Measurements from ENCODE around the gene NDRG3. TPM values are rescaled to one million over a fixed set of nuclear protein-coding genes. Genes with fewer than 3 reads are reported as not detected.

The NDRG3 gene
- total and polyA plus RNA-seq, 4 donors = 3.1 to 6.3 (median 4.5) TPM

DNA sequence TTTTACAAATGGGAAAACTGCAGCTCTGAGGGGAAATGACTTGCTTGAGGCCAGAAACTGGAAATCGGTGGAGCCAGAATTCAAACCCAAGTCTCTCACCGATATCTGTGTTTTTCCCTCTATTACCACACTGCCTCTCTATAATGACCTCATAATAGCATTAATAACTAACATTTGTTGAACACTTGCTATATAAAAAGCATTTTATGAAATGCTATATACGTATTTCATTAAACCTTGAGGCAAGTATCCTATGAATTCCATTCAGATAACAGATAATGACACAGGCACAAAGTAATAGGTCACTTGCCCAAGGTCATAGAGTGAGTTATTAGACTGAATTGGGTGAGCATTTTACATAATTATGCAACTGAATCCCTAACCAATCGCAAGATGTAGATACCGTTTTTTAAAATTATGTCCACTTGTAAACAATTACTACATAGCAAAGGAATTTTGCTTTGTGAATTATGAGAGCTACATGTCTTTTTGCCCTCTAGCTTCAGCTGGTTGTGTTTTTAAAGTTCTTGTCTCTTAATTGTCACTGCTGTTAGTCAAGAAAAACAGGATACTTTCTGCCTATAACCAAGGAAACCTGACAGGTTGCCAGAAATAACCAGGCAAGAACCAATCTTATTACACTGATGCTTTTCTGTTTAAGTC is 23.0 kb upstream of the NDRG3 start:
- TF ChIP-seq ATF3 (IDR thresholded peaks at IDR 0.05) = no peak
- TF ChIP-seq RXRA (IDR thresholded peaks at IDR 0.05) = no peak
- TF ChIP-seq YY1 (IDR thresholded peaks at IDR 0.05) = no peak
- no peak for TF ChIP-seq ZBTB33 (IDR thresholded peaks at IDR 0.05)
- TF ChIP-seq FOXA2 (IDR thresholded peaks at IDR 0.05) = no peak
- TF ChIP-seq FOXA1 (IDR thresholded peaks at IDR 0.05) = no peak
- TF ChIP-seq, protein P1, sequence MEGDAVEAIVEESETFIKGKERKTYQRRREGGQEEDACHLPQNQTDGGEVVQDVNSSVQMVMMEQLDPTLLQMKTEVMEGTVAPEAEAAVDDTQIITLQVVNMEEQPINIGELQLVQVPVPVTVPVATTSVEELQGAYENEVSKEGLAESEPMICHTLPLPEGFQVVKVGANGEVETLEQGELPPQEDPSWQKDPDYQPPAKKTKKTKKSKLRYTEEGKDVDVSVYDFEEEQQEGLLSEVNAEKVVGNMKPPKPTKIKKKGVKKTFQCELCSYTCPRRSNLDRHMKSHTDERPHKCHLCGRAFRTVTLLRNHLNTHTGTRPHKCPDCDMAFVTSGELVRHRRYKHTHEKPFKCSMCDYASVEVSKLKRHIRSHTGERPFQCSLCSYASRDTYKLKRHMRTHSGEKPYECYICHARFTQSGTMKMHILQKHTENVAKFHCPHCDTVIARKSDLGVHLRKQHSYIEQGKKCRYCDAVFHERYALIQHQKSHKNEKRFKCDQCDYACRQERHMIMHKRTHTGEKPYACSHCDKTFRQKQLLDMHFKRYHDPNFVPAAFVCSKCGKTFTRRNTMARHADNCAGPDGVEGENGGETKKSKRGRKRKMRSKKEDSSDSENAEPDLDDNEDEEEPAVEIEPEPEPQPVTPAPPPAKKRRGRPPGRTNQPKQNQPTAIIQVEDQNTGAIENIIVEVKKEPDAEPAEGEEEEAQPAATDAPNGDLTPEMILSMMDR (IDR thresholded peaks at IDR 0.05; ENCODE audit: low read depth, low read length, missing input control) = no peak
- TF ChIP-seq HNF4G (IDR thresholded peaks at IDR 0.05) = no peak
- TF ChIP-seq JUND (IDR thresholded peaks at IDR 0.05) = no peak
- TF ChIP-seq SP1 (IDR thresholded peaks at IDR 0.05) = no peak
- no peak for TF ChIP-seq TAF1 (conservative IDR thresholded peaks at IDR 0.05)
- TF ChIP-seq, protein P2, sequence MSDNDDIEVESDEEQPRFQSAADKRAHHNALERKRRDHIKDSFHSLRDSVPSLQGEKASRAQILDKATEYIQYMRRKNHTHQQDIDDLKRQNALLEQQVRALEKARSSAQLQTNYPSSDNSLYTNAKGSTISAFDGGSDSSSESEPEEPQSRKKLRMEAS (IDR thresholded peaks at IDR 0.05) = no peak
- no peak for TF ChIP-seq RAD21 (IDR thresholded peaks at IDR 0.05)
- TF ChIP-seq GABPA (IDR thresholded peaks at IDR 0.05 in 1 of 2, conservative IDR thresholded peaks at IDR 0.05 in 1 of 2) = no peak
- TF ChIP-seq EGR1 (IDR thresholded peaks at IDR 0.05; ENCODE audit: low read depth in 2 of 2) = no peak
- TF ChIP-seq, protein P3, sequence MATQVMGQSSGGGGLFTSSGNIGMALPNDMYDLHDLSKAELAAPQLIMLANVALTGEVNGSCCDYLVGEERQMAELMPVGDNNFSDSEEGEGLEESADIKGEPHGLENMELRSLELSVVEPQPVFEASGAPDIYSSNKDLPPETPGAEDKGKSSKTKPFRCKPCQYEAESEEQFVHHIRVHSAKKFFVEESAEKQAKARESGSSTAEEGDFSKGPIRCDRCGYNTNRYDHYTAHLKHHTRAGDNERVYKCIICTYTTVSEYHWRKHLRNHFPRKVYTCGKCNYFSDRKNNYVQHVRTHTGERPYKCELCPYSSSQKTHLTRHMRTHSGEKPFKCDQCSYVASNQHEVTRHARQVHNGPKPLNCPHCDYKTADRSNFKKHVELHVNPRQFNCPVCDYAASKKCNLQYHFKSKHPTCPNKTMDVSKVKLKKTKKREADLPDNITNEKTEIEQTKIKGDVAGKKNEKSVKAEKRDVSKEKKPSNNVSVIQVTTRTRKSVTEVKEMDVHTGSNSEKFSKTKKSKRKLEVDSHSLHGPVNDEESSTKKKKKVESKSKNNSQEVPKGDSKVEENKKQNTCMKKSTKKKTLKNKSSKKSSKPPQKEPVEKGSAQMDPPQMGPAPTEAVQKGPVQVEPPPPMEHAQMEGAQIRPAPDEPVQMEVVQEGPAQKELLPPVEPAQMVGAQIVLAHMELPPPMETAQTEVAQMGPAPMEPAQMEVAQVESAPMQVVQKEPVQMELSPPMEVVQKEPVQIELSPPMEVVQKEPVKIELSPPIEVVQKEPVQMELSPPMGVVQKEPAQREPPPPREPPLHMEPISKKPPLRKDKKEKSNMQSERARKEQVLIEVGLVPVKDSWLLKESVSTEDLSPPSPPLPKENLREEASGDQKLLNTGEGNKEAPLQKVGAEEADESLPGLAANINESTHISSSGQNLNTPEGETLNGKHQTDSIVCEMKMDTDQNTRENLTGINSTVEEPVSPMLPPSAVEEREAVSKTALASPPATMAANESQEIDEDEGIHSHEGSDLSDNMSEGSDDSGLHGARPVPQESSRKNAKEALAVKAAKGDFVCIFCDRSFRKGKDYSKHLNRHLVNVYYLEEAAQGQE (IDR thresholded peaks at IDR 0.05) = no peak
- no peak for TF ChIP-seq NR2F2 (IDR thresholded peaks at IDR 0.05)
- no peaks in the 10 kb centered on the region for H3K27me3 ChIP-seq (ENCODE audit: control insufficient read depth in 4 of 4, insufficient read depth in 4 of 4, low read length in 3 of 4)
- WGBS = 82% methylated on average over 5 of the region's 5 CpGs
- DNase-seq (ENCODE audit: low spot score) = no peak
- no peak overlapping the region for H3K27ac ChIP-seq (ENCODE audit: low read depth in 1 of 2, low read length in 2 of 2)
- H3K9ac ChIP-seq (ENCODE audit: low read depth in 1 of 2, low read length in 2 of 2) = no peak overlapping the region
- H3K36me3 ChIP-seq (ENCODE audit: control insufficient read depth in 4 of 4, insufficient read depth in 3 of 4, low read depth in 1 of 4, low read length in 3 of 4) = peaks cover 0 to 2% (median 1%) of the 10 kb centered on the region in 4 donors
- H3K9me3 ChIP-seq (ENCODE audit: control insufficient read depth in 4 of 4, low read length in 3 of 4) = no peaks in the 10 kb centered on the region
- no peak overlapping the region for H3K4me3 ChIP-seq (ENCODE audit: low read depth in 1 of 3, low read length in 3 of 3)
- peaks cover 0 to 11% (median 9%) of the 10 kb centered on the region in 4 donors for H3K4me1 ChIP-seq (ENCODE audit: control insufficient read depth in 4 of 4, insufficient read depth in 4 of 4, low read length in 3 of 4)

Measured in liver (tissue), 9 donors.